ENCODE data around the gene UBE3B.

Gene UBE3B

DNA sequence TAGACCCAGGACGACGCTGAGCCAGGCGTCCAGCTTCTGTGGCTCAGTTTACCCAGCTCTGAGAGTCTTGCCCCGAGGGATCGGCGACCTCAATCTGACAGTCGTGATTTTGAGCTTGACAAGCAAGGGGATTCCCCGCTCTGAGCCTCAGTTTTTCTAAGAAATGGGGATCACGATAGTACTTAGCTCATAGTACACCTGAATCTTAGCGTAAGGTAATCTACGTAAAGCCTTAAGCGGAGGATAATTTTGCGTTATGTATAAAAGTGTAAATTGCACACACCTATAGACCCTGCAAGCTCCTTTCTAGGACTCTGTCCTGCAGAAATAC lies 96.4 kb downstream of the UBE3B start:
- DNase-seq (ENCODE audit: low spot score), result no peak

DNA sequence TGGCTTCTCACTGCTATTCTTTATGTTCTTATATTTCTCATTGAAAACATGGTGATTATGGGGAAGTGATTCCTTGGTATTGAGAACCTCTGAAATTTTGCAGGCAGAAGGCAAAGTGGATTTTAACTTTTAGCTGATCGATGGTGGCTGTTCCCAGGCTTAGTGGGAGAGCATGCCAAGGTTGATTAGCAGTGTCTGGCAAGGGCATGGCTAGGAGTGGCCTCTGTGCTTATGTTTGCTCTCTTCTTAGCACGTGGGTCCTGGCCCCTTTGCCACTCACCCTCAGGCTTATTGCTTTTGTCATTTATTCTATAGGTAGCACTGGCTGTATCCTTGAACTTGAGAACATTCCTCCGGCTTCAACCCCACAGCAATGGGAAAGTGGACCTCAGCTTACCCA lies 98.2 kb downstream of the UBE3B start:
- no peak for DNase-seq (ENCODE audit: low spot score)

DNA sequence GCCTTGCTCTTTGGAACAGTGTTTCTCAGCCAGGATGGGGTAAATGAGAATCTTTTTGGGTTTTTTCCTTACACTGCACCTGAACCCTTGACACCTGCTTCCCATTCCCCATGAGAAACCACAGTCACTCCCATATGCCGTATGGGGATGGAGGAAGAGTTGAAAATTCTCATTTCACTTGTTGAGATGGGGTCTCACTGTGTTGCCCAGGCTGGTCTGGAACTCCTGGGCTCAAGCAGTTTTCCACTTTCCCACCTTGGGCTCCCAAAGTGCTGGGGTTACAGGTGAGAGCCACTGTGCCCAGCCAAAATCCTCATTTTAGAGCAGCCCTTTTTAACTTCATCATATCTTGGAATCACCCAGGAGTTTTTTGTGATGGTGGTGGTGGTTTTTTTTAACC lies 99.9 kb downstream of the UBE3B start:
- DNase-seq (ENCODE audit: low spot score), result no peak

- no peak for DNase-seq (ENCODE audit: low spot score)
Observed at GRCh38 chr12:109578330-109578927, 101.0 kb downstream of the UBE3B start.

GRCh38 chr12:109579639-109580038 lies 102.2 kb downstream of the UBE3B start:
- no peak for DNase-seq (ENCODE audit: low spot score)

DNA sequence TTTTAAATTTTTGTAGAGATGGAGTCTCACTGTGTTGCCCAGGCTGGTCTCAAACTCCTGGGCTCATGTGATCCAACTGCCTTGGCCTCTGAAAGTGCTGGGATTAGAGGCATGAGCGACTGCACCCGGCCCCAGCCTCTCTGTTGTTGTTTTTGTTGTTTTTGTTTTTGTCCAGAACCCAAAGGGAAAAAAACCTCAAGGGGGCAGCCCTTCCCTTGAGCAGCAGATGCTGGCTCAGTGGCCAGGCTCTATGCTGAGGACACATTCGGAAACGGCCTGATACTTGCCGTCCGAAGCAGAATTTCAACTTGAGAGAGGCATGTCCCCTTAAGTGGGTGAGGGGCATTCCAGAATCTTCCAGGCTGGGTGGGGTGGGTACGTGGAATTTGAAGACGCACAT lies 102.8 kb downstream of the UBE3B start:
- no peak for DNase-seq (ENCODE audit: low spot score)

DNA sequence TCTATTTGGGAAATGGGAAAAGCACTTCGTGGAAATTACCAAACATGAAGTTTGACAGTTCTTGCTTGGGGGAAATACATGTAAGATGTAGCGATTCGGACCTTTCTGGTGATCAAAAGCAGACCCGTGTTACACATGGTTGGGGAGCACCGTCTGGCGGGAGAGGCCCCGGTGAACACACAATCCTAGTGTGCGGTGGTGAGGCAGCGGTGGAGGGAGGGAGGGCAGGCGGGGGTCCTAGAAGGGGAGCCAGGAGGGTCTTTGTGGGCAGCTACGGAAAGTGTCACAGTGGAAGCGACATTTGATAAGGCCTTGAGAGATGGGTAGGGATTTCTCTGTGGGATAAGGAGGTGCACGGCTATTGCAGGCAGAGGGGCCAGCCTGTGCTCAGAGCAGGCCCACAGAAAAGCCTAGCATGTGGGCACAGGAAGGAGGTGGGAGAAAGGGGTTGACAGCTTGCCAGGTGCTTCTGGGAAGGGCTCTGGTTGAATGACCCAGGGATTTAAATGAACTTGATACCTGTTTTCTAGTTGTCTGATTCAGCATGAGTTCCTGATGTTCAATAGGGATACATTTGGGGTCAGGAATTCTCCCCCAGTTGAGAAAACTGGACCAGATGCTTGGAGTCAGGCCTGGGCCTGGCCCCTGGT lies 103.4 kb downstream of the UBE3B start:
- no peak for DNase-seq (ENCODE audit: low spot score)

GRCh38 chr12:109581334-109581691 lies 103.9 kb downstream of the UBE3B start:
- no peak for DNase-seq (ENCODE audit: low spot score)

GRCh38 chr12:109581856-109582255 lies 104.4 kb downstream of the UBE3B start:
- no peak for DNase-seq (ENCODE audit: low spot score)

- DNase-seq (ENCODE audit: low spot score), result no peak
Observed at GRCh38 chr12:109582636-109583035, 105.2 kb downstream of the UBE3B start.

- no peak for DNase-seq (ENCODE audit: low spot score)
Observed at GRCh38 chr12:109583733-109584132, 106.3 kb downstream of the UBE3B start.
